HG03469 (cell line): ENCODE measurements around the gene ZMAT5.

Source experiments
- ATAC-seq: cut with Tn5 transposase; IDR thresholded peaks from one replicate; pipeline ENCODE4 v1.9.1; 2021; ENCODE audit warnings: mild to moderate bottlenecking, moderate library complexity, moderate number of reproducible peaks; ENCODE audit not compliant: unreplicated experiment

The ZMAT5 gene

GRCh38 chr22:29766632-29767170 is at the start of gene ZMAT5:
TSS of gene ZMAT5 (minus strand) at chr22:29767007. CDS start at chr22:29748544, 18,463 bp downstream.
- ATAC-seq = peak; percentile 57

- no peak for ATAC-seq
These were observed 49.7 kb upstream of the ZMAT5 start for GRCh38 chr22:29816539-29816938.

- ATAC-seq = no peak
These were observed 49.3 kb upstream of the ZMAT5 start for GRCh38 chr22:29816128-29816527.

GRCh38 chr22:29815580-29815979 is 48.8 kb upstream of the ZMAT5 start:
- no peak for ATAC-seq

- ATAC-seq = no peak
These were observed 47.2 kb upstream of the ZMAT5 start for GRCh38 chr22:29814003-29814402.

- ATAC-seq = no peak
These were observed 46.8 kb upstream of the ZMAT5 start for GRCh38 chr22:29813563-29813962.

- no peak for ATAC-seq
These were observed 46.3 kb upstream of the ZMAT5 start for GRCh38 chr22:29813126-29813525.

GRCh38 chr22:29811377-29811776 is 44.6 kb upstream of the ZMAT5 start:
- ATAC-seq = no peak

GRCh38 chr22:29810216-29810615 is 43.4 kb upstream of the ZMAT5 start:
- ATAC-seq = no peak

GRCh38 chr22:29806196-29806595 is 39.4 kb upstream of the ZMAT5 start:
- ATAC-seq = no peak

- no peak for ATAC-seq
These were observed 38.2 kb upstream of the ZMAT5 start for GRCh38 chr22:29804985-29805384.

GRCh38 chr22:29803190-29803589 is 36.4 kb upstream of the ZMAT5 start:
- ATAC-seq = no peak

GRCh38 chr22:29801796-29802195 is 35.0 kb upstream of the ZMAT5 start:
- ATAC-seq = no peak

GRCh38 chr22:29801153-29801552 is 34.3 kb upstream of the ZMAT5 start:
- ATAC-seq = no peak

GRCh38 chr22:29799217-29799680 is 32.4 kb upstream of the ZMAT5 start:
- no peak for ATAC-seq

- ATAC-seq = no peak
These were observed 32.0 kb upstream of the ZMAT5 start for GRCh38 chr22:29798801-29799200.

- ATAC-seq = no peak
These were observed 31.5 kb upstream of the ZMAT5 start for GRCh38 chr22:29798318-29798717.

GRCh38 chr22:29797351-29797750 is 30.5 kb upstream of the ZMAT5 start:
- ATAC-seq = no peak

- ATAC-seq = no peak
These were observed 28.9 kb upstream of the ZMAT5 start for GRCh38 chr22:29795663-29796062.

GRCh38 chr22:29793396-29793795 is 26.6 kb upstream of the ZMAT5 start:
- ATAC-seq = no peak

GRCh38 chr22:29790061-29790460 is 23.3 kb upstream of the ZMAT5 start:
- ATAC-seq = no peak

GRCh38 chr22:29788339-29789279 is 21.8 kb upstream of the ZMAT5 start:
- ATAC-seq = no peak
